HEK293 (cell line): Measurements from ENCODE around the gene FUT8.

Experiments
- CTCF ChIA-PET: fragments of 350-600 bp; formaldehyde crosslinking; extraction: SDS; loops from one replicate; lab custom pipeline; 2021; ENCODE audit warnings: antibody characterized with exemption; lab: Yijun Ruan, JAX
- POLR2A ChIA-PET: fragments of 300-600 bp; formaldehyde crosslinking; extraction: SDS; loops from one replicate; lab custom pipeline; 2020; ENCODE audit warnings: antibody characterized with exemption, inconsistent platforms; lab: Yijun Ruan, JAX
- H3K27ac ChIP-seq: fragments of 200-500 bp; sonication (Bioruptor generic); 2 replicates; pipeline ENCODE4 v1.5.1; 2014; ENCODE audit warnings: low read depth, low read length, control low read depth, inconsistent platforms; ENCODE audit errors: extremely low read depth
- H3K36me3 ChIP-seq, 2 experiments: fragments of 200-500 bp in 1 of 2; sonication (Bioruptor generic) in 1 of 2; 1 replicate in 1 of 2; 2 replicates in 1 of 2; pipeline ENCODE4 v1.5.1; 2014 to 2017; ENCODE audit warnings: inconsistent platforms in 2 of 2, low read length in 2 of 2; ENCODE audit not compliant: control insufficient read depth in 2 of 2, insufficient read depth in 1 of 2
- H3K4me1 ChIP-seq: fragments of 200-500 bp; sonication (Bioruptor generic); 2 replicates; pipeline ENCODE4 v1.5.1; 2014; ENCODE audit warnings: mild to moderate bottlenecking, low read length, inconsistent platforms; ENCODE audit not compliant: control insufficient read depth, insufficient read depth
- H3K4me3 ChIP-seq: 2 replicates; pipeline ENCODE4 v1.5.1; 2011; ENCODE audit warnings: low read depth, mild to moderate bottlenecking, control low read depth, low read length, moderate library complexity
- H3K9me3 ChIP-seq: fragments of 200-500 bp; sonication (Bioruptor generic); 2 replicates; pipeline ENCODE4 v1.5.1; 2014; ENCODE audit warnings: low read depth, low read length, inconsistent platforms; ENCODE audit not compliant: control insufficient read depth, insufficient read depth
- GLI4 ChIP-seq: fragments of 450-650 bp; formaldehyde crosslinking; IDR thresholded peaks from 2 replicates; pipeline ENCODE4 v1.5.1; 2016; ENCODE audit warnings: missing biosample characterization, missing genetic modification characterization
- MEIS1 ChIP-seq: sonication (generic); formaldehyde crosslinking; IDR thresholded peaks from 2 replicates; pipeline ENCODE4 v1.8.1; 2022; ENCODE audit warnings: missing genetic modification reagents, mild to moderate bottlenecking, borderline replicate concordance
- MYNN ChIP-seq: fragments of 450-650 bp; formaldehyde crosslinking; IDR thresholded peaks from 2 replicates; pipeline ENCODE4 v1.5.1; 2016; ENCODE audit warnings: missing biosample characterization, missing genetic modification characterization, borderline replicate concordance
- TRIM28 ChIP-seq: IDR thresholded peaks from 2 replicates; pipeline ENCODE4 v1.6.1; 2011; ENCODE audit warnings: low read length, control low read depth, borderline replicate concordance
- ZNF174 ChIP-seq: fragments of 450-650 bp; formaldehyde crosslinking; IDR thresholded peaks from 2 replicates; pipeline ENCODE4 v1.5.0; 2017; ENCODE audit warnings: missing biosample characterization, mild to moderate bottlenecking, missing genetic modification characterization
- ZNF391 ChIP-seq: fragments of 450-650 bp; formaldehyde crosslinking; IDR thresholded peaks from 2 replicates; pipeline ENCODE4 v1.5.1; 2016; ENCODE audit warnings: low read depth, missing biosample characterization, missing genetic modification characterization, borderline replicate concordance
- ZNF416 ChIP-seq: fragments of 450-650 bp; formaldehyde crosslinking; IDR thresholded peaks from 2 replicates; pipeline ENCODE4 v1.5.1; 2016; ENCODE audit warnings: missing biosample characterization, missing genetic modification characterization
- ZNF530 ChIP-seq: fragments of 450-650 bp; formaldehyde crosslinking; IDR thresholded peaks from 2 replicates; pipeline ENCODE4 v1.5.1; 2016; ENCODE audit warnings: low read depth, missing biosample characterization, missing genetic modification characterization
- ZNF626 ChIP-seq: fragments of 450-650 bp; sonication (Bioruptor Pico); formaldehyde crosslinking; IDR thresholded peaks from 2 replicates; pipeline ENCODE4 v1.5.1; 2018; ENCODE audit warnings: missing biosample characterization, missing genetic modification characterization, inconsistent platforms
- ZNF707 ChIP-seq: fragments of 450-650 bp; formaldehyde crosslinking; IDR thresholded peaks from 2 replicates; pipeline ENCODE4 v1.5.1; 2016; ENCODE audit warnings: missing biosample characterization, missing genetic modification characterization
- ZNF830 ChIP-seq: fragments of 450-650 bp; IDR thresholded peaks from 2 replicates; pipeline ENCODE4 v1.5.0; 2018; ENCODE audit warnings: missing biosample characterization, missing genetic modification characterization, low read depth, mild to moderate bottlenecking, moderate library complexity
- ZSCAN23 ChIP-seq: fragments of 450-650 bp; formaldehyde crosslinking; IDR thresholded peaks from 2 replicates; pipeline ENCODE4 v1.5.1; 2016; ENCODE audit warnings: missing biosample characterization, missing genetic modification characterization
- TF ChIP-seq, protein P1 (sequence below): fragments of 450-650 bp; formaldehyde crosslinking; IDR thresholded peaks from 2 replicates; pipeline ENCODE4 v1.5.1; 2016; ENCODE audit warnings: missing biosample characterization, missing genetic modification characterization
- TF ChIP-seq, protein P2 (sequence below): fragments of 450-650 bp; formaldehyde crosslinking; IDR thresholded peaks from 2 replicates; pipeline ENCODE4 v1.5.1; 2017; ENCODE audit warnings: missing biosample characterization, missing genetic modification characterization
- TF ChIP-seq, protein P3 (sequence below): fragments of 450-650 bp; formaldehyde crosslinking; IDR thresholded peaks from 2 replicates; pipeline ENCODE4 v1.5.1; 2016; ENCODE audit warnings: missing biosample characterization, missing genetic modification characterization
- TF ChIP-seq, protein P4 (sequence below): fragments of 450-650 bp; formaldehyde crosslinking; IDR thresholded peaks from 2 replicates; pipeline ENCODE4 v1.5.1; 2016; ENCODE audit warnings: missing biosample characterization, missing genetic modification characterization
- TF ChIP-seq, protein P5 (sequence below): fragments of 450-650 bp; IDR thresholded peaks from 2 replicates; pipeline ENCODE4 v1.5.1; 2018; ENCODE audit warnings: missing biosample characterization, missing genetic modification characterization
- TF ChIP-seq, protein P6 (sequence below): fragments of 450-650 bp; formaldehyde crosslinking; IDR thresholded peaks from 2 replicates; pipeline ENCODE4 v1.5.1; 2016; ENCODE audit warnings: missing biosample characterization, missing genetic modification characterization, low read depth

The FUT8 gene

DNA sequence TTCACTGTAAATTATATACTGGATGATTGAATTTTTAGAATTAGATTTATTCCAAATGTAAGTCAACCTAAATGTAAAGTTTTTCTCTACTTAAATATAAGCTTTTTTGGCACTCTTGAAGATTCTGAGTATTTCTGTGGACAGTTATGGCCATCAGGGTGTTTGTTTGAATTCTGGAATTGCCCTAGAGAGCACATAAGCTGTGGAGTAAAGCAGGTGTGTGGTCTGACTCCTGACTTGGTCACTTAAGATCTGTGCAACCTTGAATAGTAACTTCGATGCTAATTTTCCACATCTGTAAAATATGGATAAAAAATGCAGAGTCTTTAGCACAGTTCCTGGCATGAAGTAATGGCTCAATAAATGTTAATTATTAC lies 64.4 kb downstream of the FUT8 start (continued):
- TF ChIP-seq, protein P1, sequence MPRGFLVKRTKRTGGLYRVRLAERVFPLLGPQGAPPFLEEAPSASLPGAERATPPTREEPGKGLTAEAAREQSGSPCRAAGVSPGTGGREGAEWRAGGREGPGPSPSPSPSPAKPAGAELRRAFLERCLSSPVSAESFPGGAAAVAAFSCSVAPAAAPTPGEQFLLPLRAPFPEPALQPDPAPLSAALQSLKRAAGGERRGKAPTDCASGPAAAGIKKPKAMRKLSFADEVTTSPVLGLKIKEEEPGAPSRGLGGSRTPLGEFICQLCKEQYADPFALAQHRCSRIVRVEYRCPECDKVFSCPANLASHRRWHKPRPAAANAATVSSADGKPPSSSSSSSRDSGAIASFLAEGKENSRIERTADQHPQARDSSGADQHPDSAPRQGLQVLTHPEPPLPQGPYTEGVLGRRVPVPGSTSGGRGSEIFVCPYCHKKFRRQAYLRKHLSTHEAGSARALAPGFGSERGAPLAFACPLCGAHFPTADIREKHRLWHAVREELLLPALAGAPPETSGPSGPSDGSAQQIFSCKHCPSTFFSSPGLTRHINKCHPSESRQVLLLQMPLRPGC = no peak
- TF ChIP-seq TRIM28 = no peak

- no peaks in the 10 kb centered on the region for H3K36me3 ChIP-seq
- H3K27ac ChIP-seq = no peak overlapping the region
- POLR2A ChIA-PET = interaction anchor here (1.0 kb wide), 1 partner anchor 12 kb away, joined by 4 read pairs; no protein-coding TSS in a partner anchor
- TF ChIP-seq, protein P2, sequence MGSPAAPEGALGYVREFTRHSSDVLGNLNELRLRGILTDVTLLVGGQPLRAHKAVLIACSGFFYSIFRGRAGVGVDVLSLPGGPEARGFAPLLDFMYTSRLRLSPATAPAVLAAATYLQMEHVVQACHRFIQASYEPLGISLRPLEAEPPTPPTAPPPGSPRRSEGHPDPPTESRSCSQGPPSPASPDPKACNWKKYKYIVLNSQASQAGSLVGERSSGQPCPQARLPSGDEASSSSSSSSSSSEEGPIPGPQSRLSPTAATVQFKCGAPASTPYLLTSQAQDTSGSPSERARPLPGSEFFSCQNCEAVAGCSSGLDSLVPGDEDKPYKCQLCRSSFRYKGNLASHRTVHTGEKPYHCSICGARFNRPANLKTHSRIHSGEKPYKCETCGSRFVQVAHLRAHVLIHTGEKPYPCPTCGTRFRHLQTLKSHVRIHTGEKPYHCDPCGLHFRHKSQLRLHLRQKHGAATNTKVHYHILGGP (tag by site-specific recombination) = no peak
- no peak for TF ChIP-seq MYNN (tag by site-specific recombination)
- no peak for TF ChIP-seq ZNF707 (tag by site-specific recombination)
- TF ChIP-seq ZNF830 = no peak
- no peak for TF ChIP-seq MEIS1 (CRISPR knock-in tag)
- no peak for TF ChIP-seq ZNF391
- TF ChIP-seq ZNF174 (tag by site-specific recombination) = no peak
- no peak for TF ChIP-seq ZNF530 (tag by site-specific recombination)
- TF ChIP-seq, protein P3, sequence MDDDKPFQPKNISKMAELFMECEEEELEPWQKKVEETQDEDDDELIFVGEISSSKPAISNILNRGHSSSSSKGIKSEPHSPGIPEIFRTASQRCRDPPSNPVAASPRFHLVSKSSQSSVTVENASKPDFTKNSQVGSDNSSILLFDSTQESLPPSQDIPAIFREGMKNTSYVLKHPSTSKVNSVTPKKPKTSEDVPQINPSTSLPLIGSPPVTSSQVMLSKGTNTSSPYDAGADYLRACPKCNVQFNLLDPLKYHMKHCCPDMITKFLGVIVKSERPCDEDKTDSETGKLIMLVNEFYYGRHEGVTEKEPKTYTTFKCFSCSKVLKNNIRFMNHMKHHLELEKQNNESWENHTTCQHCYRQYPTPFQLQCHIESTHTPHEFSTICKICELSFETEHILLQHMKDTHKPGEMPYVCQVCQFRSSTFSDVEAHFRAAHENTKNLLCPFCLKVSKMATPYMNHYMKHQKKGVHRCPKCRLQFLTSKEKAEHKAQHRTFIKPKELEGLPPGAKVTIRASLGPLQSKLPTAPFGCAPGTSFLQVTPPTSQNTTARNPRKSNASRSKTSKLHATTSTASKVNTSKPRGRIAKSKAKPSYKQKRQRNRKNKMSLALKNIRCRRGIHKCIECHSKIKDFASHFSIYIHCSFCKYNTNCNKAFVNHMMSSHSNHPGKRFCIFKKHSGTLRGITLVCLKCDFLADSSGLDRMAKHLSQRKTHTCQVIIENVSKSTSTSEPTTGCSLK (tag by site-specific recombination) = no peak
- no peak for TF ChIP-seq ZNF626 (tag by site-specific recombination)
- TF ChIP-seq, protein P4, sequence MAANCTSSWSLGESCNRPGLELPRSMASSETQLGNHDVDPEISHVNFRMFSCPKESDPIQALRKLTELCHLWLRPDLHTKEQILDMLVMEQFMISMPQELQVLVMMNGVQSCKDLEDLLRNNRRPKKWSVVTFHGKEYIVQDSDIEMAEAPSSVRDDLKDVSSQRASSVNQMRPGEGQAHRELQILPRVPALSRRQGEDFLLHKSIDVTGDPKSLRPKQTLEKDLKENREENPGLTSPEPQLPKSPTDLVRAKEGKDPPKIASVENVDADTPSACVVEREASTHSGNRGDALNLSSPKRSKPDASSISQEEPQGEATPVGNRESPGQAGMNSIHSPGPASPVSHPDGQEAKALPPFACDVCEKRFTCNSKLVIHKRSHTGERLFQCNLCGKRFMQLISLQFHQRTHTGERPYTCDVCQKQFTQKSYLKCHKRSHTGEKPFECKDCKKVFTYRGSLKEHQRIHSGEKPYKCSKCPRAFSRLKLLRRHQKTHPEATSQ (tag by site-specific recombination) = no peak
- TF ChIP-seq, protein P5, sequence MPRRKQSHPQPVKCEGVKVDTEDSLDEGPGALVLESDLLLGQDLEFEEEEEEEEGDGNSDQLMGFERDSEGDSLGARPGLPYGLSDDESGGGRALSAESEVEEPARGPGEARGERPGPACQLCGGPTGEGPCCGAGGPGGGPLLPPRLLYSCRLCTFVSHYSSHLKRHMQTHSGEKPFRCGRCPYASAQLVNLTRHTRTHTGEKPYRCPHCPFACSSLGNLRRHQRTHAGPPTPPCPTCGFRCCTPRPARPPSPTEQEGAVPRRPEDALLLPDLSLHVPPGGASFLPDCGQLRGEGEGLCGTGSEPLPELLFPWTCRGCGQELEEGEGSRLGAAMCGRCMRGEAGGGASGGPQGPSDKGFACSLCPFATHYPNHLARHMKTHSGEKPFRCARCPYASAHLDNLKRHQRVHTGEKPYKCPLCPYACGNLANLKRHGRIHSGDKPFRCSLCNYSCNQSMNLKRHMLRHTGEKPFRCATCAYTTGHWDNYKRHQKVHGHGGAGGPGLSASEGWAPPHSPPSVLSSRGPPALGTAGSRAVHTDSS (tag by site-specific recombination) = no peak
- no peak for TF ChIP-seq ZSCAN23 (tag by site-specific recombination)
- no peak for TF ChIP-seq GLI4 (tag by site-specific recombination)
- no peak for TF ChIP-seq ZNF416 (tag by site-specific recombination)
- TF ChIP-seq, protein P6, sequence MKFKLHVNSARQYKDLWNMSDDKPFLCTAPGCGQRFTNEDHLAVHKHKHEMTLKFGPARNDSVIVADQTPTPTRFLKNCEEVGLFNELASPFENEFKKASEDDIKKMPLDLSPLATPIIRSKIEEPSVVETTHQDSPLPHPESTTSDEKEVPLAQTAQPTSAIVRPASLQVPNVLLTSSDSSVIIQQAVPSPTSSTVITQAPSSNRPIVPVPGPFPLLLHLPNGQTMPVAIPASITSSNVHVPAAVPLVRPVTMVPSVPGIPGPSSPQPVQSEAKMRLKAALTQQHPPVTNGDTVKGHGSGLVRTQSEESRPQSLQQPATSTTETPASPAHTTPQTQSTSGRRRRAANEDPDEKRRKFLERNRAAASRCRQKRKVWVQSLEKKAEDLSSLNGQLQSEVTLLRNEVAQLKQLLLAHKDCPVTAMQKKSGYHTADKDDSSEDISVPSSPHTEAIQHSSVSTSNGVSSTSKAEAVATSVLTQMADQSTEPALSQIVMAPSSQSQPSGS (tag by site-specific recombination) = no peak
- H3K4me3 ChIP-seq = no peak overlapping the region
- no peaks in the 10 kb centered on the region for H3K9me3 ChIP-seq
- peaks cover 13% of the 10 kb centered on the region for H3K4me1 ChIP-seq
- CTCF ChIA-PET = interaction anchor here (1.0 to 1.3 kb wide), 2 partner anchors 63 to 314 kb away, joined by 4 read pairs; no protein-coding TSS in a partner anchor
Observed at GRCh38 chr14:65478017-65478416, 65.5 kb downstream of the FUT8 start.
